PC-9 (cell line): ENCODE data around the gene PHF20.

Experiments
- EZH2 ChIP-seq: fragments of 200-600 bp; sonication (generic); IDR thresholded peaks from 2 replicates; pipeline ENCODE4 v1.8.0; 2017; ENCODE audit warnings: antibody characterized with exemption, low read depth
- TF ChIP-seq, protein P1 (sequence below): fragments of 200-600 bp; sonication (generic); conservative IDR thresholded peaks from 2 replicates; pipeline ENCODE4 v1.6.1; 2017; ENCODE audit warnings: mixed run types, antibody characterized with exemption, mild to moderate bottlenecking, moderate library complexity

- TF ChIP-seq, protein P1, sequence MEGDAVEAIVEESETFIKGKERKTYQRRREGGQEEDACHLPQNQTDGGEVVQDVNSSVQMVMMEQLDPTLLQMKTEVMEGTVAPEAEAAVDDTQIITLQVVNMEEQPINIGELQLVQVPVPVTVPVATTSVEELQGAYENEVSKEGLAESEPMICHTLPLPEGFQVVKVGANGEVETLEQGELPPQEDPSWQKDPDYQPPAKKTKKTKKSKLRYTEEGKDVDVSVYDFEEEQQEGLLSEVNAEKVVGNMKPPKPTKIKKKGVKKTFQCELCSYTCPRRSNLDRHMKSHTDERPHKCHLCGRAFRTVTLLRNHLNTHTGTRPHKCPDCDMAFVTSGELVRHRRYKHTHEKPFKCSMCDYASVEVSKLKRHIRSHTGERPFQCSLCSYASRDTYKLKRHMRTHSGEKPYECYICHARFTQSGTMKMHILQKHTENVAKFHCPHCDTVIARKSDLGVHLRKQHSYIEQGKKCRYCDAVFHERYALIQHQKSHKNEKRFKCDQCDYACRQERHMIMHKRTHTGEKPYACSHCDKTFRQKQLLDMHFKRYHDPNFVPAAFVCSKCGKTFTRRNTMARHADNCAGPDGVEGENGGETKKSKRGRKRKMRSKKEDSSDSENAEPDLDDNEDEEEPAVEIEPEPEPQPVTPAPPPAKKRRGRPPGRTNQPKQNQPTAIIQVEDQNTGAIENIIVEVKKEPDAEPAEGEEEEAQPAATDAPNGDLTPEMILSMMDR, result no peak
- no peak for TF ChIP-seq EZH2
These were observed 115.7 kb downstream of the PHF20 start for GRCh38 chr20:35887393-35888064.
